Melanocyte of skin (primary cell): ENCODE measurements around the gene KCNE1. TPM values are rescaled to one million over a fixed set of nuclear protein-coding genes. Genes with fewer than 3 reads are reported as not detected.

Source experiments
- small RNA-seq, 2 donors: library from RNA; depleted of rRNA; stranded (forward); fragments of <200 nt; gene quantifications; one replicate each; pipeline ENCODE3, GENCODE V24; 2012
- total RNA-seq, 2 donors: library from RNA; depleted of rRNA; stranded (reverse); fragments of >200 nt; gene quantifications; 2 replicates each; pipeline ENCODE4 v1.2.3, GENCODE V29; 2012

KCNE1 gene
- total RNA-seq, result under 1 TPM; 0.34 to 1.00 TPM

GRCh38 chr21:34511787-34512455, at the start of gene KCNE1:
KCNE1 (minus strand) TSS chr21:34512210; CDS start chr21:34449634, 62,576 bp downstream.

GRCh38 chr21:34423805-34424204, 88.2 kb downstream of the KCNE1 start, which contains the start of gene SMIM34:
SMIM34 (minus strand) TSS chr21:34423951; CDS start chr21:34423839, 112 bp downstream.

Small RNA genes lying within 50 kb of the gene (small RNA-seq; reads per million reads assigned to genes)
- gene RF00614, result 0 reads per million in 2 donors

Other genes starting within 250 kb of the KCNE1 start
- not detected for gene KCNE2, start 148.2 kb downstream of the KCNE1 start, total RNA-seq
- 10 to 100 TPM in 1 of 2 donors, 1 to 10 TPM in 1; 6.9 to 12.3 TPM for gene SMIM11, start 136.7 kb downstream of the KCNE1 start, total RNA-seq
- gene SMIM34, start 88.3 kb downstream of the KCNE1 start, total RNA-seq, result not detected
- gene RCAN1, start 102.9 kb upstream of the KCNE1 start, total RNA-seq, result 100 to 1,000 TPM; 255 to 653 TPM
- gene CLIC6, start 156.8 kb upstream of the KCNE1 start, total RNA-seq, result not detected